LNCAP (cell line): Measurements from ENCODE around the gene KMT2E.

Experiments
- CTCF ChIP-seq: fragments of 450-650 bp; IDR thresholded peaks from 2 replicates; pipeline ENCODE4 v1.5.1; 2017; ENCODE audit warnings: mild to moderate bottlenecking

Gene KMT2E

DNA sequence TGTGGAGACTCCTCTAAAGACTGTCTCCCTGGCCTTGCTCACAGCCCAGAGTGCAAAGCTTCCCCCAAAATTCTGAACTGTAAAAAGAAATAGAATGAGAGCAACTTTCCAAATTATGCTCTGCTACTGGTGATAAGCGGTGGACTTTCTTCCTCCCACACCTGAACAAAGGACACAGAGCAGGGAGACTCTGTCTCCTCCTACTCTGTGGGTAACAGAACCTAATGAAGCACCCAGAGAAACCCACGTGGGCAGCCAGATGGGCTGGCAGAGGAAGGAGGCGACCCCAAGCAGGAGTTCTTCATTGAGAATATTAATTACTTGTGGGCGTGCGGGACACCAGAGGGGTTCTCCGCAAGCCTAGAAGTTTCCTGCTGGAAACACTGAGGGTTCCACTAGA is 139.5 kb downstream of the KMT2E start:
- no peak for TF ChIP-seq CTCF

DNA sequence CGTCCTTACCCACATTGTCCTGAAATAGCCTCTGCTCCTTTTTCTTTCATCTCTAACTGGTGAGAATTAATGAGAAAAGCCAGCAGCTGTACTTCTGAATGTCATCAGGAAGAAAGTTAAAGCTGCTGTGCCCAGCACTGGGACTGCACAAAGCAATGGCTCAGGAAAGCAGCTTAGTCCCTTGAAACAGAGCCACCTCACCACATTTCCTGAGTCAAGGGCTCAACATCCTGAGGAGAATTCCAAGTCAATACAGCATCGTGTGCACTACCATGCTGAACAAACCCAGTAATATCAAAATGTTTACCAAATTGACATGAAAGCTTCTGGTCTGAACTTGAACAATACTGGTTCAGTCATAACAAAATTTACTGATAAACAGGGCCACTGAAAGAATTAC is 140.1 kb downstream of the KMT2E start:
- TF ChIP-seq CTCF, result no peak

DNA sequence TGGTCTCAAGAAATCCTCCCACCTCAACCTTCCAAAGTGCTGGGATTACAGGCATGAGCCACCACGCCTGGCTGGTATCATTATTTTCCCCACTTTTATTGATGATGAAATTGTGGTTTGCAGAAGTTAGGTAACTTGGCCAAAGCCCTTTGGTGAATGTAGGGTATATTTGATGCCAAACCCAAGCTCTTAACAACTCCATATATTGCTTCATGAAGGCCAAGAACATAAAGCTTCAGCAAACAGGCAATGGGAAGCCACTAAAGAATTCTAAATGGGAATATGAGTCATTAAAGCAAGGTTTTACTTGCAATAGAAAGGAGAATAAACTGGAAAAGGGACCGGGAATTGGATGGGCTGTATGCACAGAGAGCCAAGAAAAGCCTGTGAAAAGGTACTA is 142.7 kb downstream of the KMT2E start:
- TF ChIP-seq CTCF, result no peak

DNA sequence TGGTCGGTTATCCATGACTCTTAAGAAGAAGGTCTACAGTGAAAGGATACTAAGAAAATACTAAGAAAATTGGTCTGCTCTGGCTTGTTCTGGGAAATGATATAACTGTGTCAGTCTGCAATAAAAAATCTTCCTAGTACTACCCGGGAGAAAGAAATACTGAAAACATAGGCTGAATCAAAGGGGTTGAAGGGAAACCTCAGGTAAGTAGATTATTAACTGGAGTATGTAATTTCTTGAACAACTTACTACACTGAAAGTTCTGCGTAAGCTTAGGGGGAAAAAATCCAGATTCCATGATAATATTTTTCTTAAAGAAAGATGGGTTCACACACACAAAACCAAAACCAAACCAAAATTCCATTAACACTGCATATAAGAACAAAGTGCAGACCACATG is 143.3 kb downstream of the KMT2E start:
- TF ChIP-seq CTCF, result no peak

- TF ChIP-seq CTCF, result no peak
Observed at GRCh38 chr7:105161366-105161765, 147.4 kb downstream of the KMT2E start.
